ENCODE measurements around the gene TNFSF15.

DNA sequence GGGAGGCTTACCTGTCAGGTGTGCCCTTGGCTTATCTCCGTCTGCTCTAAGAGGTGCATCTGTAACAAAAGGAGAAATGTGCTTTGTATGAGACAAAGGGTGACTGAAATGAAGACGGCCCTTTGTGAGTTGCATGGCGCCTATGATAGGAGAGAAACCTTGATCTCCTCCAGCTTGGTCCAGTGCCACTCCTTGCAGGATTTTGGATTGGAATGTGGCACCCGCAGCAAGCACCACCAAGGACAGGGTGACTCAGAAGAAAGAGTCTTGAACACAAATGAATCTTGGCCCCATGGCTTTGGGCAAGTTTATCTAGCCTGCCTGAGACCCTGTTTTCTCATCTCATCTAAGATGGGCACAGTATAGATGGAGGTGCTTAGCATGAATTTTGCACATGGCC is 13.4 kb downstream of the TNFSF15 start:
- TF ChIP-seq, protein P1, sequence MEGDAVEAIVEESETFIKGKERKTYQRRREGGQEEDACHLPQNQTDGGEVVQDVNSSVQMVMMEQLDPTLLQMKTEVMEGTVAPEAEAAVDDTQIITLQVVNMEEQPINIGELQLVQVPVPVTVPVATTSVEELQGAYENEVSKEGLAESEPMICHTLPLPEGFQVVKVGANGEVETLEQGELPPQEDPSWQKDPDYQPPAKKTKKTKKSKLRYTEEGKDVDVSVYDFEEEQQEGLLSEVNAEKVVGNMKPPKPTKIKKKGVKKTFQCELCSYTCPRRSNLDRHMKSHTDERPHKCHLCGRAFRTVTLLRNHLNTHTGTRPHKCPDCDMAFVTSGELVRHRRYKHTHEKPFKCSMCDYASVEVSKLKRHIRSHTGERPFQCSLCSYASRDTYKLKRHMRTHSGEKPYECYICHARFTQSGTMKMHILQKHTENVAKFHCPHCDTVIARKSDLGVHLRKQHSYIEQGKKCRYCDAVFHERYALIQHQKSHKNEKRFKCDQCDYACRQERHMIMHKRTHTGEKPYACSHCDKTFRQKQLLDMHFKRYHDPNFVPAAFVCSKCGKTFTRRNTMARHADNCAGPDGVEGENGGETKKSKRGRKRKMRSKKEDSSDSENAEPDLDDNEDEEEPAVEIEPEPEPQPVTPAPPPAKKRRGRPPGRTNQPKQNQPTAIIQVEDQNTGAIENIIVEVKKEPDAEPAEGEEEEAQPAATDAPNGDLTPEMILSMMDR (IDR thresholded peaks at IDR 0.05), result no peak
- TF ChIP-seq POLR2AphosphoS5 (IDR thresholded peaks at IDR 0.05), result no peak
- TF ChIP-seq POLR2A (IDR thresholded peaks at IDR 0.05), result no peak
